Keratinocyte (primary cell): ENCODE results near the gene CENATAC. TPM values are rescaled to one million over a fixed set of nuclear protein-coding genes. Genes with fewer than 3 reads are reported as not detected.

Experiments
- DNase-seq: peaks from one replicate; pipeline ENCODE4 v3.0.0-alpha.2; 2011; ENCODE audit warnings: low read depth, missing footprints, low spot score
- FAIRE-seq: peaks from 2 replicates; lab custom pipeline; 2011; peaks lifted over from hg19 to GRCh38; lab: Jason Lieb, UNC
- H2AFZ ChIP-seq: 2 replicates; pipeline ENCODE4 v1.6.0; 2012; ENCODE audit warnings: low read length, control low read depth, inconsistent platforms; ENCODE audit not compliant: control insufficient read depth
- H3K27ac ChIP-seq: 2 replicates; pipeline ENCODE4 v1.5.1; 2011; ENCODE audit warnings: low read length; ENCODE audit not compliant: control insufficient read depth, insufficient read depth
- H3K27me3 ChIP-seq: 3 replicates; pipeline ENCODE4 v1.6.0; 2011; ENCODE audit warnings: low read length; ENCODE audit not compliant: control insufficient read depth, insufficient read depth; ENCODE audit errors: extremely low read depth
- H3K36me3 ChIP-seq, 2 experiments: 2 replicates in 1 of 2; 3 replicates in 1 of 2; pipeline ENCODE4 v1.5.1; 2011; ENCODE audit warnings: low read length in 2 of 2, mild to moderate bottlenecking in 1 of 2; ENCODE audit not compliant: control insufficient read depth in 2 of 2, insufficient read depth in 2 of 2; ENCODE audit errors: extremely low read depth in 1 of 2
- H3K4me1 ChIP-seq: 3 replicates; pipeline ENCODE4 v1.5.1; 2011; ENCODE audit warnings: low read length; ENCODE audit not compliant: control insufficient read depth, insufficient read depth; ENCODE audit errors: extremely low read depth
- H3K4me2 ChIP-seq: 3 replicates; pipeline ENCODE4 v1.6.0; 2011; ENCODE audit warnings: low read depth, low read length; ENCODE audit not compliant: control insufficient read depth, insufficient read depth; ENCODE audit errors: extremely low read depth
- H3K4me3 ChIP-seq, 3 experiments: fragments of 200-600 bp in 1 of 3; sonication (generic) in 1 of 3; 2 replicates in 2 of 3; 3 replicates in 1 of 3; pipeline ENCODE4 v1.5.1; 2011 to 2016; ENCODE audit warnings: low read length in 3 of 3, mild to moderate bottlenecking in 3 of 3, control low read depth in 2 of 3, inconsistent platforms in 1 of 3, low read depth in 1 of 3, mixed read lengths in 1 of 3, mixed run types in 1 of 3, moderate library complexity in 1 of 3; ENCODE audit not compliant: control insufficient read depth in 2 of 3, insufficient read depth in 2 of 3; ENCODE audit errors: extremely low read depth in 1 of 3
- H3K79me2 ChIP-seq: 2 replicates; pipeline ENCODE4 v1.6.0; 2012; ENCODE audit warnings: low read length; ENCODE audit not compliant: control insufficient read depth, insufficient read depth
- H3K9ac ChIP-seq: 3 replicates; pipeline ENCODE4 v1.6.0; 2011; ENCODE audit warnings: low read length; ENCODE audit not compliant: control insufficient read depth, insufficient read depth; ENCODE audit errors: extremely low read depth
- H3K9me1 ChIP-seq: 3 replicates; pipeline ENCODE4 v1.6.0; 2011; ENCODE audit warnings: low read length; ENCODE audit not compliant: control insufficient read depth, insufficient read depth; ENCODE audit errors: extremely low read depth
- H3K9me3 ChIP-seq: 2 replicates; pipeline ENCODE4 v1.5.1; 2012; ENCODE audit warnings: low read depth, low read length; ENCODE audit not compliant: control insufficient read depth
- H4K20me1 ChIP-seq: 3 replicates; pipeline ENCODE4 v1.6.0; 2011; ENCODE audit warnings: low read length; ENCODE audit not compliant: control insufficient read depth, insufficient read depth; ENCODE audit errors: extremely low read depth
- CTCF ChIP-seq, 3 experiments: IDR thresholded peaks in 1 of 3; conservative IDR thresholded peaks in 1 of 3; optimal IDR thresholded peaks in 1 of 3; 2 replicates in 2 of 3; 3 replicates in 1 of 3; pipeline versions ENCODE3 to v1.5.1; 2011; ENCODE audit warnings: low read length in 3 of 3, mild to moderate bottlenecking in 3 of 3, moderate library complexity in 2 of 3, control low read depth in 1 of 3, inconsistent platforms in 1 of 3; ENCODE audit not compliant: insufficient read depth in 2 of 3; ENCODE audit errors: extremely low read depth in 1 of 3
- EZH2 ChIP-seq: IDR thresholded peaks from one replicate; pipeline ENCODE4 v1.6.1; 2012; ENCODE audit warnings: inconsistent platforms, mild to moderate bottlenecking, low read length, moderate library complexity
- dilution Hi-C: fragments of 300-500 bp; cut with MboI; formaldehyde crosslinking; loops from one replicate; pipeline ENCODE4 v1.7.0; 2020; ENCODE audit warnings: low sequenced_read_pairs; ENCODE audit not compliant: extremely low pct_ligation_motif_present
- polyA plus RNA-seq, 5 experiments: library from polyadenylated mRNA; depleted of rRNA in 3 of 5; stranded (reverse) in 3 of 5; stranded (forward) in 1 of 5; unstranded in 1 of 5; fragments of >200 nt; gene quantifications; 1 replicate in 1 of 5; 2 replicates in 3 of 5; 3 replicates in 1 of 5; pipeline versions ENCODE4 v1.2.1 to v1.2.3, GENCODE V29; 2011 to 2012; ENCODE audit warnings: missing spikeins in 2 of 5, low read depth in 1 of 5, low replicate concordance in 1 of 5

CENATAC gene
- polyA plus RNA-seq, 1 donor (not counting 4 experiments of a cell fraction or from before 2014, with no cell fraction given) = 22.6 TPM

- Histone ChIP-seq H4K20me1 (peaks cover 4% of the 10 kb centered on the region), H3K36me3 (peaks cover 64 to 76% of the 10 kb centered on the region in 2 experiments), H3K27ac (no peak overlapping the region), H3K4me2 (no peak overlapping the region), H3K4me3 (no peak overlapping the region), H3K27me3 (no peaks in the 10 kb centered on the region), H3K9me1 (no peaks in the 10 kb centered on the region), H3K79me2 (peaks cover 36% of the 10 kb centered on the region), H3K4me1 (peaks cover 10% of the 10 kb centered on the region), H3K9ac (no peak overlapping the region), H2AFZ (no peak overlapping the region), H3K9me3 (no peaks in the 10 kb centered on the region)
- TF ChIP-seq EZH2 (no peak), CTCF (optimal IDR thresholded peaks at IDR 0.05 in 1 of 3, IDR thresholded peaks at IDR 0.05 in 1 of 3, conservative IDR thresholded peaks at IDR 0.05 in 1 of 3; ENCODE audit: extremely low read depth in 1 of 3, insufficient read depth in 2 of 3, low read length in 3 of 3) (no peak)
- dilution Hi-C loops = no loop called here
- FAIRE-seq (no peak), DNase-seq (no peak)
Measured at GRCh38 chr11:119052163-119052814, 54.4 kb downstream of the CENATAC start.

GRCh38 chr11:119054418-119054817 lies 56.5 kb downstream of the CENATAC start:
- Histone ChIP-seq H3K27me3 (no peaks in the 10 kb centered on the region), H3K9me1 (no peaks in the 10 kb centered on the region), H2AFZ (no peak overlapping the region), H4K20me1 (peaks cover 4% of the 10 kb centered on the region), H3K9ac (no peak overlapping the region), H3K4me2 (no peak overlapping the region), H3K27ac (no peak overlapping the region), H3K4me3 (no peak overlapping the region), H3K79me2 (peaks cover 39% of the 10 kb centered on the region), H3K4me1 (peaks cover 16% of the 10 kb centered on the region), H3K9me3 (no peaks in the 10 kb centered on the region), H3K36me3 (peaks cover 46 to 56% of the 10 kb centered on the region in 2 experiments)
- no peak for FAIRE-seq
- DNase-seq = no peak
- no peak for TF ChIP-seq EZH2
- no peak for TF ChIP-seq CTCF (optimal IDR thresholded peaks at IDR 0.05 in 1 of 3, IDR thresholded peaks at IDR 0.05 in 1 of 3, conservative IDR thresholded peaks at IDR 0.05 in 1 of 3; ENCODE audit: extremely low read depth in 1 of 3, insufficient read depth in 2 of 3, low read length in 3 of 3)
- dilution Hi-C loops = no loop called here
